GM18951 (cell line): Measurements from ENCODE around the gene TRNP1.

Experiments used
- POLR2A ChIP-seq: IDR thresholded peaks from 4 replicates; pipeline ENCODE4 v1.6.1; 2011; ENCODE audit warnings: mild to moderate bottlenecking; ENCODE audit not compliant: insufficient read length, insufficient read depth; ENCODE audit errors: extremely low read depth
- in situ Hi-C: fragments of 300-500 bp; cut with MboI; formaldehyde crosslinking; loops from one replicate; pipeline ENCODE4 v1.12.0; 2022; ENCODE audit warnings: low sequenced_read_pairs, mixed read lengths, inconsistent platforms; ENCODE audit not compliant: unreplicated experiment

TRNP1 gene

GRCh38 chr1:27038020-27038419 lies 44.5 kb downstream of the TRNP1 start:
- no peak for TF ChIP-seq POLR2A
- in situ Hi-C loops = no loop called here

GRCh38 chr1:27042670-27043069 lies 49.2 kb downstream of the TRNP1 start:
- in situ Hi-C loops = loop anchor here (10.0 kb wide), 1 partner anchor 52 kb away; no protein-coding TSS in a partner anchor
- no peak for TF ChIP-seq POLR2A

GRCh38 chr1:27044613-27045151 lies 51.2 kb downstream of the TRNP1 start:
- TF ChIP-seq POLR2A = no peak
- in situ Hi-C loops = loop anchor here (10.0 kb wide), 1 partner anchor 50 kb away; no protein-coding TSS in a partner anchor

- in situ Hi-C loops = loop anchor here (10.0 kb wide), 1 partner anchor 49 kb away; no protein-coding TSS in a partner anchor
- TF ChIP-seq POLR2A = no peak
Observed at GRCh38 chr1:27045973-27046558, 52.6 kb downstream of the TRNP1 start.

- TF ChIP-seq POLR2A = no peak
- in situ Hi-C loops = loop anchor here (10.0 kb wide), 1 partner anchor 47 kb away; no protein-coding TSS in a partner anchor
Observed at GRCh38 chr1:27047914-27048313, 54.4 kb downstream of the TRNP1 start.

- in situ Hi-C loops = loop anchor here (10.0 kb wide), 1 partner anchor 46 kb away; no protein-coding TSS in a partner anchor
Observed at GRCh38 chr1:27049100-27049499, 55.6 kb downstream of the TRNP1 start.

GRCh38 chr1:27049607-27050006 lies 56.1 kb downstream of the TRNP1 start:
- no peak for TF ChIP-seq POLR2A
- in situ Hi-C loops = loop anchor here (10.0 kb wide), 1 partner anchor 45 kb away; no protein-coding TSS in a partner anchor

More at GRCh38 chr1:27049100-27049499, 55.6 kb downstream of the TRNP1 start:
- no peak for TF ChIP-seq POLR2A
